Stimulated activated naive B cell treated with anti-CD40 and anti-IgM and Interleukin-4, amounts not matched to agents 10 μg/mL and 1 μg/mL and 100 μg/mL, for 72 hours (primary cell): ENCODE data around the gene TYMP.

Experiments
- ATAC-seq, 2 donors: fragments of 150-1000 bp; cut with Tn5 transposase; replicated peaks; 2 replicates each; pipeline ENCODE4 v1.10.0; 2021; ENCODE audit warnings: moderate library complexity in 1 of 2
- DNase-seq: peaks from one replicate; pipeline ENCODE4 v3.0.0; 2021
- H3K27ac Mint-ChIP-seq: one replicate; pipeline ENCODE4 v1.8.0; 2022; ENCODE audit warnings: mild to moderate bottlenecking, mixed read lengths
- H3K27me3 Mint-ChIP-seq, 2 donors: one replicate each; pipeline ENCODE4 v1.8.0; 2022; ENCODE audit warnings: mixed read lengths in 2 of 2
- H3K36me3 Mint-ChIP-seq, 2 donors: one replicate each; pipeline ENCODE4 v1.8.0; 2022; ENCODE audit warnings: mixed read lengths in 2 of 2, mild to moderate bottlenecking in 1 of 2
- H3K4me1 Mint-ChIP-seq, 2 donors: one replicate each; pipeline ENCODE4 v1.8.0; 2022; ENCODE audit warnings: mixed read lengths in 2 of 2, mild to moderate bottlenecking in 1 of 2
- H3K4me3 Mint-ChIP-seq, 2 donors: one replicate each; pipeline ENCODE4 v1.8.0; 2022; ENCODE audit warnings: mild to moderate bottlenecking in 2 of 2, mixed read lengths in 2 of 2, moderate library complexity in 1 of 2
- H3K9me3 Mint-ChIP-seq, 2 donors: one replicate each; pipeline ENCODE4 v1.8.0; 2022; ENCODE audit warnings: mixed read lengths in 2 of 2, mild to moderate bottlenecking in 1 of 2

TYMP gene

DNA sequence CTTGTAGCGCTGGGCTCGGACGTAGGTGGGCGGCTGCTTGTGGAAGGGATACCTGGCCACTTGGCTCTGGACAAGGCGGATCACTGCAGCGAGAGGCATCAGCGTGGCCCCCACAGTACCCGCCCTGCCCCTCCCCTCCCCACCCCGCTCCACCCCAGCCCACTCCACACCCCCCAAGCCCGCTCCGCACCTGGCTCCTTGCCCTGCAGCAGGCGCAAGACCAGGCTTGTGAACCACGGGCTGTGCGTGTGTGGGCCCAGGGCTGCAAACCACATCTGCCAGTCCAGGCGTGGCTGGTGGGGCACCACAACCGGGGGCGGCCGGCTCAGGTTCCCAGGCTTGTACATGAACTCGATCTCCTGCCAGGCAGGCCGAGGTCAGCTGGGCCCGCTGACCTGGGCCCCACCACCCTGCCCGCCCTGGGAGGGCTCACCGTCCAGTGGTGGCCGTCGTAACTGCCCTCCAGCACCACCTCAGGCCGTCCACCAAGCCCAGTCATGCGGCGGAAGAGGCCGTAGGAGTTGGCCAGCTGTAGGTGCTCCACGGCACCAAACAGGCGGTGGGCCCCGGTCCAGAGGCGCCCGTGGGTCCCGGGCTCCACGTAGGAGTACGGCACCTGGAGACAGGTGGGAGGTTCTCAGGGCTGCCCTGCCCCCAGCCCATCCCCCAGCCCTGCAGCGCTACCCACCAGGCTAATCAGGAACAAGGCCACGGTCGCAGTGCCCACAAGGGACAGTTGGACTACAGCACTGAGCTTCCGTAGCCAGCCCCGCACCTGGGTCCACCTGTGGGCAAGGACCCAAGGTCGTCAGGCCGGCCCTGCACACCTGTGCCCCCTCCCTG, 25.2 kb downstream of the TYMP start:
- H3K36me3 Mint-ChIP-seq: peaks cover 12 to 17% of the 10 kb centered on the region in 2 donors
- no peak overlapping the region for H3K4me3 Mint-ChIP-seq
- H3K9me3 Mint-ChIP-seq: no peaks in the 10 kb centered on the region
- H3K27ac Mint-ChIP-seq: no peak overlapping the region
- H3K4me1 Mint-ChIP-seq: peaks cover 13 to 16% of the 10 kb centered on the region in 2 donors
- H3K27me3 Mint-ChIP-seq: no peaks in the 10 kb centered on the region
- DNase-seq (no peak), ATAC-seq (no peak)

DNA sequence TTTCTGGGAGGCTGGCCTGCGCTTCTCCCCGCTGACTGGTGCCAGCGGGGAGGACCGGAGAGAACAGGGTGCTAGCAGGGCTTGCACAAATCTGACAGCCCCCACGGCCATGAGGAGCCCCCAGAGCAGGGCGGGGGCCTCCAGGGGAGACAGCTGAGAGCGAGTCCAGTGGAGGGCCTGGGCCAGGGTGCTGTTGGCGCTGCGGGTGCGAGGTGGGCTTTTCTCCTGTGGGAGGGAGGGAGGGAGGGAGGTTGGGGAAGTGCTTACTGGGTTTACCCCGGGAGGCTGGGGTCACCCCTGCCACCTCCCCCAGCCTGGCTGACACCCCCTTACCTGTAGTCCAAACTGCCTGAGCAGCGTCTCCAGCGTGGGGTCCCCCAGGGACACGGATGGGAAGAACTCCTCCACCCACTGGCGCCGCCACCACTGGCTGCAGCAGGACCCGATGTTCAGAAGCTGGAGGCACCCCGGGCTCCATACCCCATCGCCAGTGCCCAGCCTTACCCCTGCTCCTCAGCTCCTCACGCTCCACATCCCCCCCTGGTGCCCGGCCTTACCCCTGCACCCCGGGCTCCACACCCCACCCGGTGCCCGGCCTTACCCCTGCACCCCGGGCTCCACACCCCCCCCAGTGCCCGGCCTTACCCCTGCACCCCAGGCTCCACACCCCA, 26.2 kb downstream of the TYMP start:
- Mint-ChIP-seq H3K4me3 (no peak overlapping the region), H3K36me3 (peaks cover 12 to 17% of the 10 kb centered on the region in 2 donors), H3K27me3 (no peaks in the 10 kb centered on the region), H3K4me1 (peaks cover 7 to 9% of the 10 kb centered on the region in 2 donors), H3K9me3 (no peaks in the 10 kb centered on the region), H3K27ac (no peak overlapping the region)
- DNase-seq: no peak
- no peak for ATAC-seq

DNA sequence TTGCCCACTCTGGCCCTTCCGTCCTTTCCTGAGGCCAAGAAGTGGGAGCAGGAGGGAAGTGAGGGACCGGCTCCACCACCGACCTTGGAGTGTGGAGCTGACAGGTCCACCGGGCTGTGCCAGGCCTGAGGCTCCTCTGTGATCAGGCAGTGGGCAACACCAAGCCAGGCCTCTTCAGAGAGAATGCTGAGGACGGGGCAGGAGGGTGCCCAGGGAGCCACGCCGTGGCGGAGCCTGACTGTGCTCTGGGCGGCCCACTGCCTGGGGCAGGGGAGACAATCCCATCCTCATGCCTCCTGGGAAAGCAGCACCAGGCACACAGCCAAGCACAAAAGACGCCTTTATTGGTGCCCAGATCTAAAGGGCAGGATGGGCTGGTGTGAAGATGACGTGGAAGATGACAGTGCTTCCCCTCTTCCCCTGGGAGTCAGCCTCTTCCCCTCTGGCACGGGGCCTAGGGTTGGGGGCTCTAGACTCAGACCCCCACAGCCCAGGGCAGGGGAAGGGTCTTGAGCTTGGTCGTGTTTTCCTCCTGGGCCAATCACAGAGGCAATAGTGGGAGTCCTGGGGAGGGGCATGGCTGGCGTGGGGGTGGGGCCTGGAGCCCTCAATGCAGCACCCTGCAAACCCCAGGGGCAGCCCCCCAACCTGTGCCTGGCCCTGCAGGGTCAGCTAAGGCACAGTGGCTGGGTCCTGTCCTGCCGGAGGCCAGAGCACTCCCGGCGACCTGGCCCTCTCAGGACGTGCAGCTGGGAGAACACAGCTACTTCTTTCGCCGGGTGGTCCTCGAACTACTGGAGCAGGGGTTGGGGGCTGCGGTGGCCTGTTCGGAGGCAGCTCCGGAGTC, 27.0 kb downstream of the TYMP start:
- DNase-seq: no peak
- H3K4me3 Mint-ChIP-seq: no peak overlapping the region
- peaks cover 0 to 2% of the 10 kb centered on the region in 2 donors for H3K27me3 Mint-ChIP-seq
- no peak for ATAC-seq
- H3K4me1 Mint-ChIP-seq: peaks cover 5 to 15% of the 10 kb centered on the region in 2 donors
- no peak overlapping the region for H3K27ac Mint-ChIP-seq
- H3K36me3 Mint-ChIP-seq: peaks cover 12 to 17% of the 10 kb centered on the region in 2 donors
- H3K9me3 Mint-ChIP-seq: no peaks in the 10 kb centered on the region

DNA sequence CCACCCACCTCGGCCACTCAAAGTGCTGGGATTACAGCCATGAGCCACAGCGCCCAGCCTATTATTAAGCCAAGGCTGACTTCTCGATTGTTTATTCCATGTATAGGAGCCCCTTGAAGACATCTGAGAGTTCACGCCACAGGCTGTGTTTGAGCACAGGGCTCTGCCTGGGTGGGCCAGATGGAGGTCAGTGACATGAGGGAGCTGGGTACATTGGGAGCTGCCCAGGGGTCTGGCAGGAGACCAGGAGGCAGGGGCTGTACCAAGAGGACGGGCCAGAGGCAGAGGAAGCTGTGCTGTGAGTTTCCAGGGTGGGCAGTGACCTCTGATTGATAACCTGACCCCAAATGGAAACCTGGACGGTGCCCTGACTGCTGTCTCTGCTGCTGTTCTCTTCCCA, 27.7 kb downstream of the TYMP start:
- peaks cover 0 to 5% of the 10 kb centered on the region in 2 donors for H3K27me3 Mint-ChIP-seq
- H3K4me1 Mint-ChIP-seq: peaks cover 5 to 11% of the 10 kb centered on the region in 2 donors
- DNase-seq (no peak), ATAC-seq (no peak)
- H3K4me3 Mint-ChIP-seq: no peak overlapping the region
- H3K9me3 Mint-ChIP-seq: no peaks in the 10 kb centered on the region
- H3K36me3 Mint-ChIP-seq: peaks cover 9 to 14% of the 10 kb centered on the region in 2 donors
- no peak overlapping the region for H3K27ac Mint-ChIP-seq

DNA sequence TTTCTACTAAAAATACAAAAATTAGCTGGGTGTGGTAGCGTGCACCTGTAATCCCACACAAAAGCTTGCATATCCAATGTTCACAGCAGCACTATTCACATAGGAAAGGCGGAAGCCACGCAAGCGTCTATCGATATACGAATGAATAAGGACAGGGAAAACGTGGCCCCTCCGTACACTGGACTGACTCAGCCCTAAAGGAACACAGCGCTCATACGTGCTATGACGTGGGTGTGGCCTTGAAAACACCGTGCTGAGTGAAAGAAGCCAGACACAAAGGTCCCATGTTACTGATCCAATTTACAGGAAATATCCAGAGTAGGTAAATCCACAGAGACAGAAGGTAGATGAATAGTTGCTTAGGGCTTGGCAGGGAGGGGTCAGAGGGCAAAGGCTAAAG, 29.4 kb downstream of the TYMP start:
- H3K36me3 Mint-ChIP-seq: peaks cover 4 to 9% of the 10 kb centered on the region in 2 donors
- H3K4me1 Mint-ChIP-seq: peaks cover 5 to 10% of the 10 kb centered on the region in 2 donors
- ATAC-seq (no peak), DNase-seq (no peak)
- H3K27me3 Mint-ChIP-seq: peaks cover 0 to 5% of the 10 kb centered on the region in 2 donors
- H3K4me3 Mint-ChIP-seq: no peak overlapping the region
- no peaks in the 10 kb centered on the region for H3K9me3 Mint-ChIP-seq
- H3K27ac Mint-ChIP-seq: no peak overlapping the region

DNA sequence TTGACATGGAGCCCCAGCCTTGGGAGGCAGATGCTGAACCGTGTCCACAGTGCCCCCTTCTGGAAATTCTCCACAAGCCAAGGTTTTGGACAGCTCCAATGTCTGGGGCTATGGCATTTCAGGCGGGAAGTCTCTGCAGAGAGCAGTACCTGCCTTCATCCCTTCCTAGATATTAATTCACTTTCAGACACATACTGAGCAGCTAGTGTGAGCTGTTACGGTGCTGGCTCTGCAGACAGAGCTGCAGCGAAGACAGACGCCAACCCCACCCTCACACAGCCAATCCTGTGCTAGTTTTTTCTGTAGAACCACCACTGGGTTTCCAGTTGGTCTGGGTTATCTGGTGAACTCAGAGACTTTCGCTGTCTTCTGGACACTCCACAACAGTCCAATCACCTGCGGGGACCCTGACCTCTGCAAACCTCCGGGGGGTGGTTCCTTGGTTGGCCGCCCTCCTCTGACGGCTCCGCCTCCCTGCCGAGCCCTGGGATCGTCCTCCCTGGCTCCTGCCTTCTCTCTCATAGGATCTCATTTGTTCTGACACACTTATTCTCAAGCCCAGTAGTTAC, 31.4 kb downstream of the TYMP start:
- Mint-ChIP-seq H3K27me3 (peaks cover 0 to 5% of the 10 kb centered on the region in 2 donors), H3K4me3 (no peak overlapping the region), H3K27ac (no peak overlapping the region), H3K9me3 (no peaks in the 10 kb centered on the region), H3K4me1 (peaks cover 5 to 10% of the 10 kb centered on the region in 2 donors), H3K36me3 (peaks cover 4 to 6% of the 10 kb centered on the region in 2 donors)
- ATAC-seq (peak; percentile 92 to 93), DNase-seq (peak; percentile 48)

DNA sequence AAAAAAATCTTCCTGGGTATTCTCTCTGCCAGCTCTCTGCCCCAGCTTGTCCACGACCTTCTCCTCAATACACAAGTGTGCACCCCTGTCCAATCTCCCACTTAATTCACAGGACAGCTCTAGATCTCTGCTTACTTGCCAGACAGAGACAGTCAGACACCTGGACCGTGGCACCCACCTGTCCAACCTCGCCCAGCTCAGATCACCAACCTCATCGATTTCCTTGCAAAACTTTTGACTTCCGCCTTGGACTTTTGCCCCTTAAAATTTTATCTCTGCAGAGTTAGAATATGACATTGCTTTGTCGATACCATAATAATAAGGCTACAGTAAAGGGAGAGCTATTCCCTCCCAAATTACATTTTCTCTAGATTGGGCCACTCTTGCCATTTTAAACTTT, 32.7 kb downstream of the TYMP start:
- Mint-ChIP-seq H3K36me3 (peaks cover 0 to 4% of the 10 kb centered on the region in 2 donors), H3K9me3 (no peaks in the 10 kb centered on the region), H3K4me1 (peaks cover 5 to 10% of the 10 kb centered on the region in 2 donors), H3K27me3 (peaks cover 0 to 5% of the 10 kb centered on the region in 2 donors), H3K27ac (no peak overlapping the region), H3K4me3 (no peak overlapping the region)
- no peak for ATAC-seq
- DNase-seq: no peak

DNA sequence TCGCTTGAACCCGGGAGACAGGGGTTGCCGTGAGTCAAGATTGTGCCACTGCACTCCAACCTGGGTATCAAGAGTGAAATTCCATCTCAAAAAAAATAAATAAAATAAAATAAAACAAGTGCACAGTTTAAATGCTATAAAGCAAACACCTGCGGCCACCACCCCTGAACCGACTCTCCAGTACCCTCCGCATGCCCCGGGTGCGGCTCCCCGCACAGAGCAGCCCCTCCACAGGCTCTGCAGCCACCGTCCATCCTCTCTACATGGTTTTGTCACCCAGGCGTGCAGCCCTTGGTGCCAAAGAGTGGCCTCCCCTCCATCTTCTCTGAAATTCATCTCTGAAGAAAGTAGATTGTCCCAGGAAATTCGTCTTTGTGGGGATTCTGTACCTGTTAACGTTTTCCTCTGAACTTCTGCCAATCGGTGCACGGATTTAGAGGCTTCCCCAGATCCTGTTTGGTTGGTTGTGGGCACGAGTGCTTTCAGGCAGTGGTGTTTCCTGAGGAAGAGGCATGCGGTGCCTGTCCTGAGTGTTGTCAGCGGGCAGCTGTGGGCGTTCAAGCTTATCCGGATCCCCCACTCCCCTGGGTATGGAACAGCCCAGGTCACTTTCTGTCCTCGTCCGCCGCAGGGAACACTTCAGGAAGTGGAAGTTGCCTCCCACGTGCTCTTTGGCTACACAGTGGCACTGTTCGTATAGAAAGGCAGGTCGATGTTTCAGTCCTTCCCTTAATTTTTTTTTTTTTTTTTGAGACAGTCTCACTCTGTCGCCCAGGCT, 39.1 kb downstream of the TYMP start:
- Mint-ChIP-seq H3K27ac (no peak overlapping the region), H3K9me3 (no peaks in the 10 kb centered on the region), H3K36me3 (no peaks in the 10 kb centered on the region), H3K27me3 (no peaks in the 10 kb centered on the region), H3K4me3 (peak overlapping the region; percentile 7 to 58), H3K4me1 (peaks cover 7 to 9% of the 10 kb centered on the region in 2 donors)
- ATAC-seq (peak; percentile 67 to 73), DNase-seq (no peak)

DNA sequence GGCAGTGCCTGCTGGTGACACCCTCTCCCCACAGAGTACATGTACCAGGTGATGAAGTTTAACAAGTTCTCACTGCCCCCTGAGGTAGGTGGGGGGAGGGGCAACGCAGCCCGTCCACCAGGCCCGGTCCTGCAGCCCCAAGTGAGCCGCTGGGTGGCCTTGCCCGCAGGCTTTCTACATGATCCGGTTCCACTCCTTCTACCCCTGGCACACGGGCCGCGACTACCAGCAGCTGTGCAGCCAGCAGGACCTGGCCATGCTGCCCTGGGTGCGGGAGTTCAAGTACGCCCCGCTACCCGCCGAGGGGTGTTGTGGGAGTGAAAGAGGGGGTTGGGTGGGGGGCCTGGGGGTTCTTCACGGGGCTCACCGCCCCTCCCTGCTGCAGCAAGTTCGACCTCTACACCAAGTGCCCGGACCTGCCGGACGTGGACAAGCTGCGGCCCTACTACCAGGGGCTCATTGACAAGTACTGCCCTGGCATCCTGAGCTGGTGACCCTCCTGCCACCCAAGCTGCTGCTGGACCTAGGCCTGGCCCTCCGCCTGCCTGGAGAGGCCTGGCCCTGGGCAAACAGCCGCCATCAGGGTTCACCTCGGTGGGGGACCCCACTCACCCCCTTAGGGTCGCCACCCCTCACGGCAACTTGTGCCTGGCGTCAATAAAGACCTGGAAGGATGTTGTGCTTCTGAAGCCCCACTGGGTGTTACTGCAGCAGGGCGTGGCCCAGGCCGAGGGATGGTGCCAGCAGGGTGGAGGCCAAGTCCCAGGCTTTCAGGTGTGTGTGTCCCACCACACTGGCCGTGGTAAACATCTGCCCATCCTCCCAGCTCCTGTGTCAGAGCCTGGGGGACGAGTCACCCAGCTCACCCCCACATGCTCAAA, 40.2 kb downstream of the TYMP start:
- Mint-ChIP-seq H3K4me1 (peaks cover 9% of the 10 kb centered on the region in 2 donors), H3K27ac (no peak overlapping the region), H3K9me3 (no peaks in the 10 kb centered on the region), H3K4me3 (no peak overlapping the region), H3K27me3 (no peaks in the 10 kb centered on the region), H3K36me3 (no peaks in the 10 kb centered on the region)
- ATAC-seq (no peak), DNase-seq (no peak)

DNA sequence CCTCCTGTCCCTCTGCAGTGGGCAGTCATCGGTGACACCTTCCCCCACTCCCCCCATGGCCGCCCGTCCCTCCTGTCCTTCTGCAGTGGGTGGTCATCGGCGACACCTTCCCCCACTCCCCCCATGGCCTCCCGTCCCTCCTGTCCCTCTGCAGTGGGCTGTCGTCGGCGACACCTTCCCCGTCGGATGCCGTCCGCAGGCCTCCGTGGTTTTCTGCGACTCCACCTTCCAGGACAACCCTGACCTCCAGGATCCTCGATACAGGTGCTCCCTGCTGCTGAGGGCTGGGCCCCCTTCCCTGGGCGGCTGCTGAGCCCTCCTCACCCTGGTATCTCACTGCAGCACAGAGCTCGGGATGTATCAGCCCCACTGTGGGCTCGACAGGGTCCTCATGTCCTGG, 40.9 kb downstream of the TYMP start:
- Mint-ChIP-seq H3K27me3 (no peaks in the 10 kb centered on the region), H3K4me3 (no peak overlapping the region), H3K27ac (no peak overlapping the region), H3K36me3 (no peaks in the 10 kb centered on the region), H3K9me3 (no peaks in the 10 kb centered on the region), H3K4me1 (peaks cover 9 to 12% of the 10 kb centered on the region in 2 donors)
- no peak for ATAC-seq
- no peak for DNase-seq

DNA sequence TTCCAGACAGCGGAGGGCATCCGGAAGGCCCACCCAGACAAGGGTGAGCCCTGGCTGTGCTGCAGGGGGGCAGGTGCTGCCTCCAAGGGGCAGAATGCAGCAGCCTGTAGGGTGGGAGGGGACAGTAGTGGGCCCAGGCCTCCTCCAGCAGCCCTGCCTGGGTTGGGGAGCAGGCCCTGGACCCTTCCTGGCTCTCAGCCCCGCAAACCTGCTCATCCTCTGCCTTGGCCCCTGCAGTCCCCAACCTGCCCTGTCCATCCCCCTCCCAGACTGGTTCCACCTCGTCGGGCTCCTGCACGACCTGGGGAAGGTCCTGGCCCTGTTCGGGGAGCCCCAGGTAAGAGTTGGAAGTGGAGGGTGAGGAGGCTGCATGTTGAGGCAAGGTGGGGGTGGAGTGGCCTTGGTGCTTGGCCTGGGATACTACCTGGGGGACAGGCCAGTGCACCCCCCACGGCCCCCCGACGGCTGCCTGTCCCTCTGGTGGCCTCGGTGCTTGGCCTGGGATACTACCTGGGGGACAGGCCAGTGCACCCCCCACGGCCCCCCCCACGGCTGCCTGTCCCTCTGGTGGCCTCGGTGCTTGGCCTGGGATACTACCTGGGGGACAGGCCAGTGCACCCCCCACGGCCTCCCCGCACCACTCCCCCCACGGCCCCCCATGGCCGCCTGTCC, 41.7 kb downstream of the TYMP start:
- H3K27me3 Mint-ChIP-seq: no peaks in the 10 kb centered on the region

DNA sequence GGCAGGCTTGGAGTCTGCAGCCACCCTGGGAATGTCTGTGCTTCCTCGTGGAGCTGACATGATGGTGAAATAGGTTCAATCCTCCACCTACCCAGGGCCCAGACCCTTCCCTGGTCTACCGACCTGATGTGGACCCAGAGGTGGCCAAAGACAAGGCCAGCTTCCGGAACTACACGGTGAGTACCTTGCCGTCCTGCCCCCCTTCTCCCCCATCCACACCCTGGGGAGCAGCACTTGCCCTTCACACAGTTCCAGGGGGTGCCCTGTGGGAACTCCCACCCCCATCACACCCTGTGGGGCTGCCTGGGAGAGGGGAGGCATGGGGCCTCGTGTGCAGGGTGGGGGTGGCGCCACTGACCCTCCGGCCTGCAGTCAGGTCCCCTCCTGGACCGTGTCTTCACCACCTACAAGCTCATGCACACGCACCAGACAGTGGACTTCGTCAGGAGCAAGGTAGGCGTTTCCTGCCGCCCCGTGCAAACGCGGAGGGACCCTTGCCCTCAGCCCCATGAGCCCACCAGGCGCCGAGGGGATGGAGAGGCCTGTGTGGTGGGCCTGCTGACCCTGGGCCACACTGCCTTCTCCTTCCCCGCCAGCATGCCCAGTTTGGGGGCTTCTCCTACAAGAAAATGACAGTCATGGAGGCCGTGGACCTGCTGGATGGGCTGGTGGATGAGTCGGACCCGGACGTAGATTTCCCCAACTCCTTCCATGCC, 42.4 kb downstream of the TYMP start:
- Mint-ChIP-seq H3K27me3 (no peaks in the 10 kb centered on the region), H3K4me1 (peaks cover 9 to 12% of the 10 kb centered on the region in 2 donors), H3K9me3 (no peaks in the 10 kb centered on the region), H3K27ac (no peak overlapping the region), H3K36me3 (no peaks in the 10 kb centered on the region), H3K4me3 (no peak overlapping the region)
- ATAC-seq: no peak
- DNase-seq: no peak

More for the DNA sequence above, 41.7 kb downstream of the TYMP start:
- H3K4me1 Mint-ChIP-seq: peaks cover 9 to 12% of the 10 kb centered on the region in 2 donors
- ATAC-seq: no peak
- no peak overlapping the region for H3K27ac Mint-ChIP-seq
- no peak for DNase-seq
- no peaks in the 10 kb centered on the region for H3K36me3 Mint-ChIP-seq
- no peak overlapping the region for H3K4me3 Mint-ChIP-seq
- H3K9me3 Mint-ChIP-seq: no peaks in the 10 kb centered on the region
